ENCODE data around the gene TMEM182. TPM values are rescaled to one million over a fixed set of nuclear protein-coding genes. Genes with fewer than 3 reads are reported as not detected.

The TMEM182 gene
- total RNA-seq (2014; rRNA removed) (4.5 and 6.5 TPM in 2 replicates), Bru-seq, nascent RNA (percentile 39 among the genes with signal in this experiment), BruChase-seq, experiment 1, labeled RNA remaining after a 6-hour chase (percentile 33 among the genes with signal in this experiment), BruChase-seq, experiment 2, labeled RNA remaining after a 2-hour chase (percentile 38 among the genes with signal in this experiment)
- long read RNA-seq, transcript TMEM182-202 (5 exons, 3,112 nt): major isoform, 11 of 25 reads
- long read RNA-seq, partial matches to known transcripts: 2 of 25 reads
- long read RNA-seq, other reads (novel, unspliced or antisense): 4 of 25 reads

- CTCF ChIA-PET: no interaction called here
- no peaks in the 10 kb centered on the region for H3K9me2 ChIP-seq (replicated peaks; ENCODE audit: low read length)
- H3K9ac ChIP-seq (ENCODE audit: low read length): no peak within 1 kb of the TSS
- no peaks in the 10 kb centered on the region for H3K36me3 ChIP-seq (ENCODE audit: low read depth, low read length)
- DNase-seq: no peak
- no peak within 1 kb of the TSS for H2AFZ ChIP-seq (ENCODE audit: low read length)
- TF ChIP-seq CTCF (conservative IDR thresholded peaks at IDR 0.05; ENCODE audit: low read depth, low read length): no peak
- TF ChIP-seq EZH2 (IDR thresholded peaks at IDR 0.05; ENCODE audit: low read length, unreplicated experiment): no peak
- TF ChIP-seq EZH2phosphoT487 (IDR thresholded peaks at IDR 0.05; ENCODE audit: borderline replicate concordance, low read length): no peak
- H3K79me2 ChIP-seq (ENCODE audit: low read length): no peaks in the 10 kb centered on the region
- no peaks in the 10 kb centered on the region for H3F3A ChIP-seq (ENCODE audit: low read length, unreplicated experiment)
- no peaks in the 10 kb centered on the region for H4K20me1 ChIP-seq (ENCODE audit: low read length)
- H3K9me3 ChIP-seq (ENCODE audit: low read length): no peaks in the 10 kb centered on the region
- H3K4me2 ChIP-seq (ENCODE audit: low read length): no peak within 1 kb of the TSS
- BruUV-seq (replicated peaks): no TSS peak
- no peak within 1 kb of the TSS for H3K27ac ChIP-seq (ENCODE audit: low read length)
- H3K4me1 ChIP-seq (ENCODE audit: insufficient read depth, low read length): no peaks in the 10 kb centered on the region
- H3K4me3 ChIP-seq (ENCODE audit: low read length): no peak within 1 kb of the TSS
- no peaks in the 10 kb centered on the region for H3K27me3 ChIP-seq (ENCODE audit: low read length)
- POLR2A ChIA-PET (ENCODE audit: unreplicated experiment): no interaction called here
- ATAC-seq: no peak
- intact Hi-C loops (cut with micrococcal nuclease): no loop called here
Measured at GRCh38 chr2:102761763-102762162, at the start of gene TMEM182. Gene TMEM182 (plus strand): TSS chr2:102762031. CDS start chr2:102762218, 187 bp downstream.

- DNase-seq: peak; percentile 48
- Histone ChIP-seq H3K36me3 (ENCODE audit: low read depth, low read length) (peaks cover 29% of the 10 kb centered on the region), H3K9ac (ENCODE audit: low read length) (no peak overlapping the region), H3K9me3 (ENCODE audit: low read length) (no peaks in the 10 kb centered on the region), H3K27ac (ENCODE audit: low read length) (peak overlapping the region; percentile 13), H3K4me2 (ENCODE audit: low read length) (peak overlapping the region; percentile 9), H4K20me1 (ENCODE audit: low read length) (no peaks in the 10 kb centered on the region), H3K79me2 (ENCODE audit: low read length) (no peaks in the 10 kb centered on the region), H3K4me3 (ENCODE audit: low read length) (no peak overlapping the region), H3F3A (ENCODE audit: low read length, unreplicated experiment) (no peaks in the 10 kb centered on the region), H3K4me1 (ENCODE audit: insufficient read depth, low read length) (peaks cover 14% of the 10 kb centered on the region), H3K27me3 (ENCODE audit: low read length) (no peaks in the 10 kb centered on the region), H2AFZ (ENCODE audit: low read length) (no peak overlapping the region), H3K9me2 (replicated peaks; ENCODE audit: low read length) (no peaks in the 10 kb centered on the region)
- peak; percentile 58; the same call in 1 of the 2 replicates for ATAC-seq
- BruUV-seq (replicated peaks): no TSS peak
- ChIA-PET POLR2A (ENCODE audit: unreplicated experiment) (no interaction called here), CTCF (no interaction called here)
- intact Hi-C loops (cut with micrococcal nuclease): no loop called here
- TF ChIP-seq EZH2 (IDR thresholded peaks at IDR 0.05; ENCODE audit: low read length, unreplicated experiment): no peak
- no peak for TF ChIP-seq CTCF (conservative IDR thresholded peaks at IDR 0.05; ENCODE audit: low read depth, low read length)
- no peak for TF ChIP-seq EZH2phosphoT487 (IDR thresholded peaks at IDR 0.05; ENCODE audit: borderline replicate concordance, low read length)
Measured at GRCh38 chr2:102717308-102718018, 44.4 kb upstream of the TMEM182 start.

Measured in PC-3 (cell line).